Measurements from ENCODE around the gene ZNF565.

- TF ChIP-seq POLR2A (IDR thresholded peaks at IDR 0.05), result no peak
- TF ChIP-seq CTCF (IDR thresholded peaks at IDR 0.05), result no peak
These were observed 8.0 kb upstream of the ZNF565 start for GRCh38 chr19:36222503-36222902.

Measured in testis (tissue), 2 donors.